GM12875 (cell line): ENCODE results near the gene MIGA2.

ENCODE experiments used
- H3K4me3 ChIP-seq: one replicate; pipeline ENCODE4 v1.5.1; 2011; ENCODE audit warnings: low read depth, low read length, control low read depth
- CTCF ChIP-seq: IDR thresholded peaks from 2 replicates; pipeline ENCODE4 v1.5.1; 2011; ENCODE audit warnings: low read depth, mild to moderate bottlenecking, control low read depth, inconsistent platforms, low read length, moderate library complexity, borderline replicate concordance; ENCODE audit not compliant: insufficient read depth

Gene MIGA2

GRCh38 chr9:129007035-129007765, 29.2 kb upstream of the MIGA2 start:
- TF ChIP-seq CTCF = no peak
- no peak overlapping the region for H3K4me3 ChIP-seq

GRCh38 chr9:129007766-129008468, 28.5 kb upstream of the MIGA2 start:
- TF ChIP-seq CTCF = no peak
- H3K4me3 ChIP-seq = no peak overlapping the region

GRCh38 chr9:129008469-129008965, 27.9 kb upstream of the MIGA2 start:
- no peak for TF ChIP-seq CTCF
- H3K4me3 ChIP-seq = no peak overlapping the region

GRCh38 chr9:129008986-129009583, 27.3 kb upstream of the MIGA2 start:
- no peak for TF ChIP-seq CTCF
- H3K4me3 ChIP-seq = no peak overlapping the region

- no peak for TF ChIP-seq CTCF
- H3K4me3 ChIP-seq = no peak overlapping the region
These were observed 26.8 kb upstream of the MIGA2 start for GRCh38 chr9:129009584-129010141.

GRCh38 chr9:129010267-129010975, 26.0 kb upstream of the MIGA2 start:
- no peak for TF ChIP-seq CTCF

More at GRCh38 chr9:129010267-129010975, 26.0 kb upstream of the MIGA2 start:
- no peak overlapping the region for H3K4me3 ChIP-seq
